A673 (cell line): ENCODE results near the gene ZNF664.

Experiments
- CTCF ChIP-seq: fragments of 300-800, 200-600 bp; sonication (generic); conservative IDR thresholded peaks from 2 replicates; pipeline ENCODE4 v1.5.1; 2017; ENCODE audit warnings: low read depth, mild to moderate bottlenecking, antibody characterized with exemption, low read length, moderate library complexity, mixed read lengths
- EZH2 ChIP-seq: fragments of 200-600 bp; sonication (generic); IDR thresholded peaks from 2 replicates; pipeline ENCODE4 v1.6.1; 2017; ENCODE audit warnings: borderline replicate concordance, low read depth, mild to moderate bottlenecking, mixed read lengths, antibody characterized with exemption, low read length; ENCODE audit not compliant: poor library complexity, severe bottlenecking

- TF ChIP-seq CTCF (no peak), EZH2 (no peak)
Observed at GRCh38 chr12:123971770-123972456, 1.1 kb upstream of the ZNF664 start.
